SKM-1 (cell line): ENCODE results near the gene OTOG.

Experiments used
- DNase-seq: peaks from one replicate; lab custom pipeline; 2025; ENCODE audit not compliant: unreplicated experiment; lab: John Stamatoyannopoulos, UW

Gene OTOG

GRCh38 chr11:17547051-17547577, at the start of gene OTOG:
OTOG (plus strand) TSS chr11:17547259; CDS start chr11:17547373, 114 bp downstream.
- no peak for DNase-seq

- no peak for DNase-seq
Observed at GRCh38 chr11:17498058-17498457, 49.0 kb upstream of the OTOG start.

- DNase-seq = no peak
Observed at GRCh38 chr11:17498475-17498874, 48.6 kb upstream of the OTOG start.

GRCh38 chr11:17500673-17501072, 46.4 kb upstream of the OTOG start:
- no peak for DNase-seq

- DNase-seq = no peak
Observed at GRCh38 chr11:17502630-17503029, 44.4 kb upstream of the OTOG start.

GRCh38 chr11:17504330-17505107, 42.5 kb upstream of the OTOG start:
- DNase-seq = peak; percentile 17

- DNase-seq = no peak
Observed at GRCh38 chr11:17505146-17505545, 41.9 kb upstream of the OTOG start.

- no peak for DNase-seq
Observed at GRCh38 chr11:17506314-17506713, 40.7 kb upstream of the OTOG start.

GRCh38 chr11:17506942-17507341, 40.1 kb upstream of the OTOG start:
- DNase-seq = no peak

- DNase-seq = no peak
Observed at GRCh38 chr11:17507773-17508172, 39.3 kb upstream of the OTOG start.

- DNase-seq = no peak
Observed at GRCh38 chr11:17508306-17508705, 38.8 kb upstream of the OTOG start.

- DNase-seq = no peak
Observed at GRCh38 chr11:17508791-17509190, 38.3 kb upstream of the OTOG start.

GRCh38 chr11:17510507-17511206, 36.4 kb upstream of the OTOG start:
- DNase-seq = no peak

GRCh38 chr11:17511571-17511970, 35.5 kb upstream of the OTOG start:
- DNase-seq = no peak

- DNase-seq = no peak
Observed at GRCh38 chr11:17512101-17512500, 35.0 kb upstream of the OTOG start.

- no peak for DNase-seq
Observed at GRCh38 chr11:17513853-17514252, 33.2 kb upstream of the OTOG start.

GRCh38 chr11:17514476-17514875, 32.6 kb upstream of the OTOG start:
- DNase-seq = no peak

- no peak for DNase-seq
Observed at GRCh38 chr11:17515443-17516176, 31.4 kb upstream of the OTOG start.

- no peak for DNase-seq
Observed at GRCh38 chr11:17516551-17517150, 30.4 kb upstream of the OTOG start.

- DNase-seq = no peak
Observed at GRCh38 chr11:17517186-17517585, 29.9 kb upstream of the OTOG start.

- DNase-seq = no peak
Observed at GRCh38 chr11:17518366-17518765, 28.7 kb upstream of the OTOG start.
